ENCODE measurements around the gene SHISA9. TPM values are rescaled to one million over a fixed set of nuclear protein-coding genes. Genes with fewer than 3 reads are reported as not detected.

The SHISA9 gene
- total and polyA plus RNA-seq, 2 of the 4 experiments (the other 2 are of a cell fraction): under 0.01 TPM; not detected in 1

- DNase-seq (peak; percentile 2), ATAC-seq (ENCODE audit: low read depth) (no peak)
- in situ Hi-C loops (cut with MboI; ENCODE audit: low sequenced_read_pairs): no loop called here
Observed at GRCh38 chr16:12874186-12874585, 27.2 kb upstream of the SHISA9 start.

More at GRCh38 chr16:12874186-12874585, 27.2 kb upstream of the SHISA9 start:
- no peak overlapping the region for H2BK120ac ChIP-seq (ENCODE audit: low read depth, low read length)
- no peaks in the 10 kb centered on the region for H3K36me3 ChIP-seq (ENCODE audit: control insufficient read depth, insufficient read depth, low read length)
- intact Hi-C loops (cut with micrococcal nuclease) (no loop called here), dilution Hi-C loops (cut with HindIII; ENCODE audit: low sequenced_read_pairs, unreplicated experiment) (no loop called here)
- no peaks in the 10 kb centered on the region for H3K27me3 ChIP-seq (ENCODE audit: control insufficient read depth, insufficient read depth, low read length)
- no peak overlapping the region for H2AK9ac ChIP-seq (replicated peaks; ENCODE audit: low read depth, low read length, poor library complexity)
- no peak overlapping the region for H2AK5ac ChIP-seq (ENCODE audit: low read depth, low read length)
- H3K79me1 ChIP-seq (ENCODE audit: low read depth in 1 of 2, low read length in 2 of 2): no peaks in the 10 kb centered on the region
- H3K9ac ChIP-seq (ENCODE audit: low read depth, low read length): no peak overlapping the region
- no peak overlapping the region for H2BK20ac ChIP-seq (ENCODE audit: low read depth, low read length)
- no TSS peak for BruUV-seq (replicated peaks)
- H4K5ac ChIP-seq (ENCODE audit: low read depth, low read length): no peak overlapping the region
- no peak overlapping the region for H3K27ac ChIP-seq (ENCODE audit: insufficient read depth, low read length)
- no peak overlapping the region for H3K18ac ChIP-seq (ENCODE audit: low read depth, low read length)
- H2AFZ ChIP-seq (replicated peaks; ENCODE audit: low read length, poor library complexity): no peak overlapping the region
- no peaks in the 10 kb centered on the region for H3K9me1 ChIP-seq (ENCODE audit: insufficient read depth, low read length)
- no peaks in the 10 kb centered on the region for H3K4me1 ChIP-seq (ENCODE audit: control insufficient read depth, insufficient read depth, low read length)
- H3K9me3 ChIP-seq (ENCODE audit: control insufficient read depth, insufficient read depth, low read length): peaks cover 10% of the 10 kb centered on the region
- H4K8ac ChIP-seq (ENCODE audit: low read depth in 2 of 2, low read length in 2 of 2): no peak overlapping the region
- H3K23ac ChIP-seq (ENCODE audit: low read depth, low read length): no peak overlapping the region
- no CpG with 5 or more reads among the region's 2 CpGs for WGBS, 2 experiments (ENCODE audit: extremely low coverage in 2 of 2, insufficient read length in 1 of 2)
- H3K4me2 ChIP-seq (ENCODE audit: low read depth, low read length): no peak overlapping the region
- no peak for TF ChIP-seq POLR2A (IDR thresholded peaks at IDR 0.05; ENCODE audit: low read depth, low read length)
- no peak overlapping the region for H3K56ac ChIP-seq (ENCODE audit: extremely low read depth, insufficient read depth, low read length)
- ChIA-PET POLR2A (ENCODE audit: unreplicated experiment) (no interaction called here), CTCF (interaction anchor here (1.0 kb wide), 1 partner anchor 12 kb away, joined by 3 read pairs; no protein-coding TSS in a partner anchor)
- no peak overlapping the region for H3K4ac ChIP-seq (ENCODE audit: low read depth, low read length)
- H3K4me3 ChIP-seq (ENCODE audit: insufficient read depth, low read depth, low read length): no peak overlapping the region
- H4K91ac ChIP-seq (ENCODE audit: insufficient read depth, low read depth, low read length): no peak overlapping the region
- no peak overlapping the region for H2BK15ac ChIP-seq (ENCODE audit: low read depth, low read length)
- no peak overlapping the region for H3K14ac ChIP-seq (replicated peaks; ENCODE audit: low read depth, low read length)
- H2BK5ac ChIP-seq (ENCODE audit: low read depth, low read length, poor library complexity, severe bottlenecking): no peak overlapping the region
- H4K20me1 ChIP-seq (ENCODE audit: insufficient read depth, low read length): no peaks in the 10 kb centered on the region
